ENCODE measurements around the gene CD37.

- TF ChIP-seq RAD21 (IDR thresholded peaks at IDR 0.05; ENCODE audit: low read length) (no peak), BHLHE40 (IDR thresholded peaks at IDR 0.05; ENCODE audit: low read depth, low read length) (no peak), CTCF (conservative IDR thresholded peaks at IDR 0.05; ENCODE audit: low read depth, low read length) (no peak), SMC3 (IDR thresholded peaks at IDR 0.05; ENCODE audit: low read depth, low read length) (no peak), FOS (IDR thresholded peaks at IDR 0.05; ENCODE audit: low read depth, low read length) (no peak), RCOR1 (IDR thresholded peaks at IDR 0.05; ENCODE audit: insufficient replicate concordance, low read length) (no peak)
Observed at GRCh38 chr19:49357186-49357585, 22.0 kb downstream of the CD37 start.
